RPMI8226 (cell line): ENCODE data around the gene MACC1.
"Not testable (repeated sequence)": the region's sequence is repeated elsewhere in the genome, so short reads cannot be mapped to it uniquely, and the experiment has no call there.

Source experiments
- DNase-seq: peaks from one replicate; pipeline ENCODE4 v3.0.0-alpha.2; 2015

MACC1 gene

GRCh38 chr7:20126060-20126459 lies 91.1 kb downstream of the MACC1 start:
- DNase-seq = not testable (repeated sequence)

GRCh38 chr7:20124087-20124486 lies 93.1 kb downstream of the MACC1 start:
- DNase-seq = not testable (repeated sequence)

- DNase-seq = not testable (repeated sequence)
These were observed 94.4 kb downstream of the MACC1 start for GRCh38 chr7:20122653-20123316.

GRCh38 chr7:20122073-20122472 lies 95.1 kb downstream of the MACC1 start:
- DNase-seq = no peak

- no peak for DNase-seq
These were observed 95.8 kb downstream of the MACC1 start for GRCh38 chr7:20121404-20121803.

- DNase-seq = not testable (repeated sequence)
These were observed 96.5 kb downstream of the MACC1 start for GRCh38 chr7:20120611-20121168.

GRCh38 chr7:20116869-20117268 lies 100.3 kb downstream of the MACC1 start:
- DNase-seq = no peak

GRCh38 chr7:20114468-20114867 lies 102.7 kb downstream of the MACC1 start:
- peak; percentile 87 for DNase-seq

- DNase-seq = peak; percentile 71
These were observed 103.7 kb downstream of the MACC1 start for GRCh38 chr7:20113427-20114027.

GRCh38 chr7:20112696-20113095 lies 104.5 kb downstream of the MACC1 start:
- DNase-seq = no peak

GRCh38 chr7:20111821-20112542 lies 105.2 kb downstream of the MACC1 start:
- DNase-seq = no peak

- DNase-seq = no peak
These were observed 109.6 kb downstream of the MACC1 start for GRCh38 chr7:20107582-20107981.

- DNase-seq = no peak
These were observed 112.5 kb downstream of the MACC1 start for GRCh38 chr7:20104696-20105095.

- no peak for DNase-seq
These were observed 114.2 kb downstream of the MACC1 start for GRCh38 chr7:20102982-20103381.

GRCh38 chr7:20095862-20096261 lies 121.3 kb downstream of the MACC1 start:
- DNase-seq = no peak

GRCh38 chr7:20095436-20095835 lies 121.7 kb downstream of the MACC1 start:
- DNase-seq = no peak

- no peak for DNase-seq
These were observed 127.8 kb downstream of the MACC1 start for GRCh38 chr7:20089431-20089830.

GRCh38 chr7:20085086-20085485 lies 132.1 kb downstream of the MACC1 start:
- DNase-seq = no peak
